ENCODE measurements around the gene GABRB3.

The GABRB3 gene

DNA sequence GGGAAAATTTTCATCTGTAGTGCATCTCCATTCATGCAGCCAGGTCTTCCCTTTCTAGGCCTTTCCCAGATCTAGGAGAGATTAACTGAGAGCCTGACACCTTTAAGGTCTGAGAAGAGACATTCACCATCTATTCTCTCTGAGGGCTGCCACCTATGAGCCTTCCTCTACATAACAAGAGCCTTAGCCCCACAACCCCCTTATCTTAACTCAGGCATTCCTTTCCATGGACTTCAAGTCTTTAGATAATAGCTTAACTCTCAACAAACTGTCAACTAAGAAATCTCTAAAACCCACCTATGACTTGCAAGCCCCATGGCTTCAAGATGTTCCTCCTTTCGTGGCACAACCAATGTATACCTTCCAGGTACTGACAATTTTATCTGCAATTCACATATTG lies 121.0 kb downstream of the GABRB3 start:
- Histone ChIP-seq H3K27me3 (ENCODE audit: control insufficient read depth in 1 of 2, insufficient read depth in 2 of 2, low read length in 2 of 2) (no peaks in the 10 kb centered on the region), H3K9me3 (ENCODE audit: control insufficient read depth in 2 of 2, low read length in 2 of 2) (peaks cover 5 to 10% of the 10 kb centered on the region in 2 donors), H3K36me3 (ENCODE audit: control insufficient read depth in 2 of 2, insufficient read depth in 2 of 2, low read length in 2 of 2) (no peaks in the 10 kb centered on the region), H3K9ac (ENCODE audit: low read length in 2 of 2) (no peak overlapping the region), H3K4me3 (ENCODE audit: low read length in 2 of 2) (no peak overlapping the region), H3K4me1 (ENCODE audit: control insufficient read depth, insufficient read depth, low read length) (no peaks in the 10 kb centered on the region), H3K27ac (ENCODE audit: low read length) (no peak overlapping the region)

DNA sequence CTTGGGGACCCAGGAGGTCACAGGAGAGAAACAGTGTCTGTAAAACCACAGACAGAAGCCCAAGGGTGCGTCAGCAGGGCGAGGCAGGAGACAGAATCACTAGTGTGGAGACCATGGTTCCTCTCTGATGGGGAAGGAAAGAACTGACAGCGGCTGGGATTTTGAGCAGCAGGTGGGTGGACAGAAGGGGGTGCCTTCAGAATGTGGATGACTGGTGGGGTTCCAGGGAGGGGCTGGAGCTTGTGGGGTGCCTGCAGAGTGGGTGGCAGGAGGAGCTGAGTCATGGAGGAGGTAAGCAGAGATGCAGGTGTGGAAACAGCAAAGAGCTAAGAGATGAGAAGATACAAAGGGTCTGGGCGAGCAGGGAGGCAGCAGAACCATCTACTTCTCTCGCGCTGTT lies 124.2 kb downstream of the GABRB3 start:
- H3K4me1 ChIP-seq (ENCODE audit: control insufficient read depth, insufficient read depth, low read length): no peaks in the 10 kb centered on the region
- no peak overlapping the region for H3K9ac ChIP-seq (ENCODE audit: low read length in 2 of 2)
- no peaks in the 10 kb centered on the region for H3K36me3 ChIP-seq (ENCODE audit: control insufficient read depth in 2 of 2, insufficient read depth in 2 of 2, low read length in 2 of 2)
- H3K4me3 ChIP-seq (ENCODE audit: low read length in 2 of 2): no peak overlapping the region
- H3K27ac ChIP-seq (ENCODE audit: low read length): no peak overlapping the region
- H3K27me3 ChIP-seq (ENCODE audit: control insufficient read depth in 1 of 2, insufficient read depth in 2 of 2, low read length in 2 of 2): no peaks in the 10 kb centered on the region
- H3K9me3 ChIP-seq (ENCODE audit: control insufficient read depth in 2 of 2, low read length in 2 of 2): peaks cover 5 to 10% of the 10 kb centered on the region in 2 donors

DNA sequence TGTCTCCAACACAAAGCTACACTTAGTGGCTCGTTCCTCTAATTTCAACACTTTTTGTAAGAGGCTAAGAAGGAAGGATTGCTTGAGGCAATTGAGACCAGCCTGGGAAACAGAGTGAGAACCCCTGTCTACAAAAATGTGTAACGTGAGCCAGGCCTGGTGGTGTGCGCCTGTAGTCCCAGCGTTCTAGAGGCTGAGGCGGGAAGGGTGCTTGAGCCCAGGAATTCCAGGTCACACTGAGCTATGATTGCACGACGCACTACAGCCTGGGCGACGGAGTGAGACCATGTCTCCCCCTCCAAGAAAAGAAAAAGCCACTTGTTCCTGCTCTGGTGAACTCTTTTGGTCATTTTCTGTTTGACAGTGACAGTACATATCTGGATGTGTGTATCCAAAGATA lies 127.9 kb downstream of the GABRB3 start:
- no peak overlapping the region for H3K27ac ChIP-seq (ENCODE audit: low read length)
- no peak overlapping the region for H3K9ac ChIP-seq (ENCODE audit: low read length in 2 of 2)
- no peaks in the 10 kb centered on the region for H3K4me1 ChIP-seq (ENCODE audit: control insufficient read depth, insufficient read depth, low read length)
- H3K4me3 ChIP-seq (ENCODE audit: low read length in 2 of 2): no peak overlapping the region
- H3K36me3 ChIP-seq (ENCODE audit: control insufficient read depth in 2 of 2, insufficient read depth in 2 of 2, low read length in 2 of 2): no peaks in the 10 kb centered on the region
- no peaks in the 10 kb centered on the region for H3K27me3 ChIP-seq (ENCODE audit: control insufficient read depth in 1 of 2, insufficient read depth in 2 of 2, low read length in 2 of 2)
- peaks cover 5 to 8% of the 10 kb centered on the region in 2 donors for H3K9me3 ChIP-seq (ENCODE audit: control insufficient read depth in 2 of 2, low read length in 2 of 2)

DNA sequence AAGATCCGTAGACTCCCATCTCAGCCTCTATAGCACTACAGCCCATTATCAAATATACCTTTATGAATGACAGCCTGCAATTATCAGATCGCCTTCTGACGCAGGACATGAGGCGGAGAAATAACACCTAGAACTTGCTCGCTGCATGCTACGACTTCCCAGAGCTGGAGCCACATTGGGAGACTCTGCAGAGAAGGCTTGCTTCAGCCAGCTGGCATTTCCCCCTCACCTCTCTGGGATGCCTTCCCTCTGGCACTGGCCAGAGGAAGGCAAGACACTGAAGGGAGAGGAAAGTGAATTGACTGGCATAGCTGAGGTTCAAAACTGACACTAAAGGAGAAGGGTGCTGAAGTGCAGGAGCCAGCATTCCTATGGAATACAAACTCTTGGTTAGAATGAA lies 131.7 kb downstream of the GABRB3 start:
- no peaks in the 10 kb centered on the region for H3K4me1 ChIP-seq (ENCODE audit: control insufficient read depth, insufficient read depth, low read length)
- H3K9ac ChIP-seq (ENCODE audit: low read length in 2 of 2): no peak overlapping the region
- H3K27me3 ChIP-seq (ENCODE audit: control insufficient read depth in 1 of 2, insufficient read depth in 2 of 2, low read length in 2 of 2): peaks cover 0 to 3% of the 10 kb centered on the region in 2 donors
- no peak overlapping the region for H3K4me3 ChIP-seq (ENCODE audit: low read length in 2 of 2)
- no peaks in the 10 kb centered on the region for H3K36me3 ChIP-seq (ENCODE audit: control insufficient read depth in 2 of 2, insufficient read depth in 2 of 2, low read length in 2 of 2)
- H3K9me3 ChIP-seq (ENCODE audit: control insufficient read depth in 2 of 2, low read length in 2 of 2): peaks cover 0 to 7% of the 10 kb centered on the region in 2 donors
- no peak overlapping the region for H3K27ac ChIP-seq (ENCODE audit: low read length)

DNA sequence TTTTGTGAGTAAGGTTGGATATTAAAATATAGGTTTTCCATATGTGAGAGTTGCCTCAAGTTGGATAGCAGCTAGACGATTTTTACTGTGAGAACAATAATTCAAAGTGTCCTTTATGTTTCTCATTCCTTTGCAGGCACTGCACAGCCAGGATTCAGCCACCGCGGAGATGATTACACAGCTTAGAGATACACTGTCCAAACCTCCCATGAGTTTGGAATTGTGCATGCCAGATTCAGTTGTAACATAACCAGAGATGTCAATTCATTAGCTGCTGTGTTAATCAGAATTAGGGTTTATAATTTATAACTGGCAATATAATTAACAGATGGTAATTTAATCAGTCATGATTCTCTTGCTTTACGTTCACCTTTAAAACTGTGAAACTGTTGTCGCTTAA lies 132.3 kb downstream of the GABRB3 start:
- no peak overlapping the region for H3K4me3 ChIP-seq (ENCODE audit: low read length in 2 of 2)
- no peak overlapping the region for H3K27ac ChIP-seq (ENCODE audit: low read length)
- peaks cover 0 to 7% of the 10 kb centered on the region in 2 donors for H3K9me3 ChIP-seq (ENCODE audit: control insufficient read depth in 2 of 2, low read length in 2 of 2)
- H3K27me3 ChIP-seq (ENCODE audit: control insufficient read depth in 1 of 2, insufficient read depth in 2 of 2, low read length in 2 of 2): peaks cover 0 to 3% of the 10 kb centered on the region in 2 donors
- H3K36me3 ChIP-seq (ENCODE audit: control insufficient read depth in 2 of 2, insufficient read depth in 2 of 2, low read length in 2 of 2): no peaks in the 10 kb centered on the region
- H3K9ac ChIP-seq (ENCODE audit: low read length in 2 of 2): no peak overlapping the region
- H3K4me1 ChIP-seq (ENCODE audit: control insufficient read depth, insufficient read depth, low read length): no peaks in the 10 kb centered on the region

DNA sequence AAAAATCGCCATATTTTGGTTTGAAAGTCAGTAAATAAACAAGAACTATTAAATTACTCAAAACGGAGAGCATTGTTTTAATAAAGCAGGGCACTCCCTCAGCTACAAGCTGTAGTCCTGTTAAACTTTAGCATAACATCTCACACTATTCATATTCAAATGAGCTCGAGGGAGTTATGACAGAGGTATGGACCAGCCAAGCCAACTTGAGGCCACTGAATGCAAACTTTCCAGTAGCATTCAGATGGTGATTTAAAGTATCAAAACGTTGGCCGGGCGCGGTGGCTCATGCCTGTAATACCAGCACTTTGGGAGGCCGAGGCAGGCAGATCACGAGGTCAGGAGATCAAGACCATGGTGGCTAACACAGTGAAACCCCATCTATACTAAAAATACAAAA lies 132.9 kb downstream of the GABRB3 start:
- Histone ChIP-seq H3K9me3 (ENCODE audit: control insufficient read depth in 2 of 2, low read length in 2 of 2) (peaks cover 0 to 7% of the 10 kb centered on the region in 2 donors), H3K27me3 (ENCODE audit: control insufficient read depth in 1 of 2, insufficient read depth in 2 of 2, low read length in 2 of 2) (peaks cover 0 to 3% of the 10 kb centered on the region in 2 donors), H3K36me3 (ENCODE audit: control insufficient read depth in 2 of 2, insufficient read depth in 2 of 2, low read length in 2 of 2) (no peaks in the 10 kb centered on the region), H3K9ac (ENCODE audit: low read length in 2 of 2) (no peak overlapping the region), H3K4me3 (ENCODE audit: low read length in 2 of 2) (no peak overlapping the region), H3K27ac (ENCODE audit: low read length) (no peak overlapping the region), H3K4me1 (ENCODE audit: control insufficient read depth, insufficient read depth, low read length) (no peaks in the 10 kb centered on the region)

DNA sequence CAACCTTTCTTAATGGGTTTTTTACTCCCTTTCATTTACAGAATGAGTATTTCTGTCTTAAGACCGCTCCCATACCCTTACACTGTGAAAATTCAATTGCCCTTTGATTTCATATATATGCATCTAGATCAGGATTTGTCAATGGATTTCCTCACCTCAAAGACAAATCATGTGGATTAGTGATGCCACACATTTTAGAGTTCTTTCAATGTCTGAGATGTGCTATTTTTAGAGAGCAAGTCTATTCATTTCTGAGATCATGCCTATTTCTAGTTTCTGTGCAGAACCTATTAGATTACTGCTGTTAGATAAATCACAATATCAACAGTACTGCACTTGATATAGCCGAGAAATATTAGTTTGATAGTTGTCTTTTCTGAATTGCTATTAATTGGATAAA lies 137.3 kb downstream of the GABRB3 start:
- Histone ChIP-seq H3K27ac (ENCODE audit: low read length) (no peak overlapping the region), H3K4me1 (ENCODE audit: control insufficient read depth, insufficient read depth, low read length) (no peaks in the 10 kb centered on the region), H3K9ac (ENCODE audit: low read length in 2 of 2) (no peak overlapping the region), H3K9me3 (ENCODE audit: control insufficient read depth in 2 of 2, low read length in 2 of 2) (peaks cover 0 to 7% of the 10 kb centered on the region in 2 donors), H3K27me3 (ENCODE audit: control insufficient read depth in 1 of 2, insufficient read depth in 2 of 2, low read length in 2 of 2) (peaks cover 4 to 7% of the 10 kb centered on the region in 2 donors), H3K4me3 (ENCODE audit: low read length in 2 of 2) (no peak overlapping the region), H3K36me3 (ENCODE audit: control insufficient read depth in 2 of 2, insufficient read depth in 2 of 2, low read length in 2 of 2) (no peaks in the 10 kb centered on the region)

DNA sequence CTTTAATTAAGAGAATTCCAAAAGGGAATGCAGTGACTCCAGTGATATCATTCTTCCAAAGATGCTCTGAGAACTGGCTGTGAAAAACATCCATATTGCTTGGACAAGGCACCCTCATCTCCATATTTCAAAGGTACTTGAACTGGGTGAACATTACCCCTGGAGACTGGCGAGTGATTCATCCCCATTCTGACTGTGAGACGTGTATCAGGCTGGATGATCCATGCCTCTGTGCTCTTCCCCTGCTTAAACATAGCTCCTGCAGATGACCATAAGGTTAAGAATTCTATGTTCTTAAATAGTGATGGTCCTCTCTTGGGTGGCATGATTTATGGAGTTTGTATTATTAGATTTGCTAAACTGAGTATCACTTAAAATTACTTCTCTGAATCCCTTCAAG lies 137.8 kb downstream of the GABRB3 start:
- H3K4me1 ChIP-seq (ENCODE audit: control insufficient read depth, insufficient read depth, low read length): no peaks in the 10 kb centered on the region
- peaks cover 4 to 7% of the 10 kb centered on the region in 2 donors for H3K27me3 ChIP-seq (ENCODE audit: control insufficient read depth in 1 of 2, insufficient read depth in 2 of 2, low read length in 2 of 2)
- H3K36me3 ChIP-seq (ENCODE audit: control insufficient read depth in 2 of 2, insufficient read depth in 2 of 2, low read length in 2 of 2): no peaks in the 10 kb centered on the region
- peaks cover 0 to 7% of the 10 kb centered on the region in 2 donors for H3K9me3 ChIP-seq (ENCODE audit: control insufficient read depth in 2 of 2, low read length in 2 of 2)
- H3K9ac ChIP-seq (ENCODE audit: low read length in 2 of 2): no peak overlapping the region
- no peak overlapping the region for H3K27ac ChIP-seq (ENCODE audit: low read length)
- H3K4me3 ChIP-seq (ENCODE audit: low read length in 2 of 2): no peak overlapping the region

DNA sequence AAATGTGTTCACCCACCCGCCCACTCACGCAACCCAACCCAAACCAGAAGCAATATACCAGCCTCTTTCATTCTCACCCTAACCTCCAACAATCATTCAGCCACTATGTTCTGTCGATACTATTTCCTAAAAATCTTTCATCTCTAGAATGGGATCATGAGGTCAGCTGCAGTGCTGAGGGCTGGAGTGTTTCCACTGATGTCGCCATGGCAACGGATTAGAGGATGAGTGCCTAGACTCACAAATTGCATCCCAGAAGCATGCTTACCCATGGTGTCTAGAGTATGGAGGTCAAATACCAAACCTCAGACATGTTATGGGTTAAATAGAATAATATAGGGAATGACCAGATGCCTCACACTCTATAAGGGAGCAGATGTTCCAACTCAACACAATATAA lies 138.5 kb downstream of the GABRB3 start:
- H3K4me3 ChIP-seq (ENCODE audit: low read length in 2 of 2): no peak overlapping the region
- H3K9ac ChIP-seq (ENCODE audit: low read length in 2 of 2): no peak overlapping the region
- H3K27me3 ChIP-seq (ENCODE audit: control insufficient read depth in 1 of 2, insufficient read depth in 2 of 2, low read length in 2 of 2): peaks cover 4 to 7% of the 10 kb centered on the region in 2 donors
- no peaks in the 10 kb centered on the region for H3K36me3 ChIP-seq (ENCODE audit: control insufficient read depth in 2 of 2, insufficient read depth in 2 of 2, low read length in 2 of 2)
- peaks cover 1% of the 10 kb centered on the region for H3K4me1 ChIP-seq (ENCODE audit: control insufficient read depth, insufficient read depth, low read length)
- H3K9me3 ChIP-seq (ENCODE audit: control insufficient read depth in 2 of 2, low read length in 2 of 2): peaks cover 0 to 7% of the 10 kb centered on the region in 2 donors
- no peak overlapping the region for H3K27ac ChIP-seq (ENCODE audit: low read length)

DNA sequence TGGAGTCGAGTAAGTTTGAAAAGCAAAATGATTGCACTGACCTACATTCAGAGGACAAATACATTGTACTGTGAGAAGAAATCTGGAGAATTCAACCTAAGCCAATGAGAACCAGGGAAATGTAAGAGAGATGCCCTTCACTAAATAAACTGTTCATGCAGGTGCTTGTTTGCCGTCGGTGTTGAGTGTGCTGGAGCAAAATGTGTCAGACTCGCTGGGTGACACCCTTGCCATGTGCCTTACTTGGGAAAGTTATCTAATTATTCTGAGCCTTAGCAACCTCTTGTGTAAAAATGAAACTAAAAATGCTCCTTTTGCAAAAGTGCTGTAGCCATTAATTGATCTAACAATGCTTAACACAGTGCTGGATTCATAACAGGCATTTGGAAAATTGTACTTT lies 140.4 kb downstream of the GABRB3 start:
- H3K4me1 ChIP-seq (ENCODE audit: control insufficient read depth, insufficient read depth, low read length): peaks cover 2% of the 10 kb centered on the region
- peaks cover 4 to 7% of the 10 kb centered on the region in 2 donors for H3K27me3 ChIP-seq (ENCODE audit: control insufficient read depth in 1 of 2, insufficient read depth in 2 of 2, low read length in 2 of 2)
- H3K27ac ChIP-seq (ENCODE audit: low read length): no peak overlapping the region
- no peak overlapping the region for H3K9ac ChIP-seq (ENCODE audit: low read length in 2 of 2)
- peaks cover 0 to 7% of the 10 kb centered on the region in 2 donors for H3K9me3 ChIP-seq (ENCODE audit: control insufficient read depth in 2 of 2, low read length in 2 of 2)
- H3K4me3 ChIP-seq (ENCODE audit: low read length in 2 of 2): no peak overlapping the region
- no peaks in the 10 kb centered on the region for H3K36me3 ChIP-seq (ENCODE audit: control insufficient read depth in 2 of 2, insufficient read depth in 2 of 2, low read length in 2 of 2)

DNA sequence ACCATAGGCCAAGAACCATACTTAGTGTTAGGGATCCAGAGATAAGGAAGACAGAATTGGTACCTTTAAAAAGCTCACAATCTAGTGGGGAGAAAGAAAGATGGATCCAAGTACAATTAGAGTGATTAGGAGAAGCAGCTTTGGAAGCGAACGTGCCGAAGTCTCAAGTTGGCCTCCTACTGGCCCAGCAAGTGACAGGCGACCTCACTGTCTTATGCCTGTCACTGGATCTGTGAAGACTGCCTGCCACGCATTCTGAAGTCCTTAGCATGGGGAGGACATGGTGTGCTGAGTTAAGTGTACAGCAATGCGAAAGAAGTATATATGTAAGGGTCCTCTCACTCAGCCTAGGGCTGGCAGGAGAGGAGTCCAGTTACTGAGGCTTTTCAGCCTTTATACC lies 141.0 kb downstream of the GABRB3 start:
- Histone ChIP-seq H3K27me3 (ENCODE audit: control insufficient read depth in 1 of 2, insufficient read depth in 2 of 2, low read length in 2 of 2) (peaks cover 4% of the 10 kb centered on the region in 2 donors), H3K9me3 (ENCODE audit: control insufficient read depth in 2 of 2, low read length in 2 of 2) (peaks cover 0 to 5% of the 10 kb centered on the region in 2 donors), H3K36me3 (ENCODE audit: control insufficient read depth in 2 of 2, insufficient read depth in 2 of 2, low read length in 2 of 2) (no peaks in the 10 kb centered on the region), H3K4me3 (ENCODE audit: low read length in 2 of 2) (no peak overlapping the region), H3K4me1 (ENCODE audit: control insufficient read depth, insufficient read depth, low read length) (peaks cover 2% of the 10 kb centered on the region), H3K27ac (ENCODE audit: low read length) (no peak overlapping the region), H3K9ac (ENCODE audit: low read length in 2 of 2) (no peak overlapping the region)

Data from stomach smooth muscle (tissue), 2 donors.